Liver (tissue), 9 donors: ENCODE data around the gene MDN1. TPM values are rescaled to one million over a fixed set of nuclear protein-coding genes. Genes with fewer than 3 reads are reported as not detected.

ENCODE experiments used
- DNase-seq: peaks from one replicate; pipeline ENCODE4 v3.0.0-alpha.2; 2017; ENCODE audit warnings: low spot score
- H3K27ac ChIP-seq, 2 donors: one replicate each; pipeline ENCODE4 v1.7.0; 2013; ENCODE audit warnings: inconsistent platforms in 2 of 2, low read length in 2 of 2, control low read depth in 1 of 2, low read depth in 1 of 2, mild to moderate bottlenecking in 1 of 2
- H3K27me3 ChIP-seq, 4 donors: one replicate each; pipeline versions ENCODE4 v1.6.1 to v1.7.0; 2013; ENCODE audit warnings: low read length in 3 of 4, inconsistent platforms in 1 of 4, mild to moderate bottlenecking in 1 of 4, moderate library complexity in 1 of 4; ENCODE audit not compliant: control insufficient read depth in 4 of 4, insufficient read depth in 4 of 4
- H3K36me3 ChIP-seq, 4 donors: one replicate each; pipeline versions ENCODE4 v1.6.1 to v1.7.0; 2013; ENCODE audit warnings: low read length in 3 of 4, mild to moderate bottlenecking in 3 of 4, low read depth in 1 of 4, moderate library complexity in 1 of 4; ENCODE audit not compliant: control insufficient read depth in 4 of 4, insufficient read depth in 3 of 4
- H3K4me1 ChIP-seq, 4 donors: one replicate each; pipeline versions ENCODE4 v1.6.1 to v1.7.0; 2013; ENCODE audit warnings: low read length in 3 of 4, mild to moderate bottlenecking in 3 of 4, moderate library complexity in 1 of 4; ENCODE audit not compliant: control insufficient read depth in 4 of 4, insufficient read depth in 4 of 4
- H3K4me3 ChIP-seq, 3 donors: one replicate each; pipeline versions ENCODE4 v1.6.1 to v1.7.0; 2013; ENCODE audit warnings: low read length in 3 of 3, control low read depth in 1 of 3, low read depth in 1 of 3, mild to moderate bottlenecking in 1 of 3
- H3K9ac ChIP-seq, 2 donors: one replicate each; pipeline ENCODE4 v1.7.0; 2013; ENCODE audit warnings: low read length in 2 of 2, mild to moderate bottlenecking in 2 of 2, moderate library complexity in 2 of 2, control low read depth in 1 of 2, low read depth in 1 of 2
- H3K9me3 ChIP-seq, 4 donors: one replicate each; pipeline versions ENCODE4 v1.6.1 to v1.7.0; 2013; ENCODE audit warnings: low read length in 3 of 4; ENCODE audit not compliant: control insufficient read depth in 4 of 4
- CTCF ChIP-seq: fragments of 150-350 bp; IDR thresholded peaks from 2 replicates; pipeline ENCODE4 v1.5.1; 2017; ENCODE audit warnings: improper control_type of control experiment, low read depth, low read length; ENCODE audit not compliant: missing input control
- EGR1 ChIP-seq, 2 donors: IDR thresholded peaks; 2 replicates each; pipeline ENCODE4 v1.6.1; 2016 to 2018; ENCODE audit warnings: antibody characterized with exemption in 2 of 2, low read depth in 2 of 2
- FOXA1 ChIP-seq: IDR thresholded peaks from 2 replicates; pipeline ENCODE4 v1.6.1; 2016; ENCODE audit warnings: antibody characterized with exemption
- GABPA ChIP-seq, 2 donors: IDR thresholded peaks in 1 of 2; conservative IDR thresholded peaks in 1 of 2; 2 replicates each; pipeline ENCODE4 v1.6.1; 2016; ENCODE audit warnings: antibody characterized with exemption in 2 of 2, mild to moderate bottlenecking in 1 of 2, moderate library complexity in 1 of 2
- HNF4G ChIP-seq: IDR thresholded peaks from 2 replicates; pipeline ENCODE4 v1.6.1; 2016; ENCODE audit warnings: antibody characterized with exemption
- MAX ChIP-seq: IDR thresholded peaks from 2 replicates; pipeline ENCODE4 v1.6.1; 2016; ENCODE audit warnings: antibody characterized with exemption
- NR2F2 ChIP-seq: IDR thresholded peaks from 2 replicates; pipeline ENCODE4 v1.6.1; 2016; ENCODE audit warnings: antibody characterized with exemption
- RXRA ChIP-seq, 2 donors: IDR thresholded peaks; 2 replicates each; pipeline ENCODE4 v1.6.1; 2017 to 2018; ENCODE audit warnings: antibody characterized with exemption in 2 of 2, mild to moderate bottlenecking in 1 of 2
- TAF1 ChIP-seq: conservative IDR thresholded peaks from 2 replicates; pipeline ENCODE4 v1.6.1; 2016; ENCODE audit warnings: antibody characterized with exemption, mild to moderate bottlenecking
- ZBTB33 ChIP-seq: IDR thresholded peaks from 2 replicates; pipeline ENCODE4 v1.6.1; 2016; ENCODE audit warnings: antibody characterized with exemption
- WGBS: extraction: QIAGEN DNeasy Blood & Tissue Kit; methylation state at CpG from one replicate; pipeline ENCODE4 v1.1.7; 2013; 5-methylcytosine and 5-hydroxymethylcytosine counted together
- polyA plus RNA-seq, 2 donors: library from polyadenylated mRNA; stranded (reverse) in 1 of 2; unstranded in 1 of 2; fragments of 200-250 nt in 1 of 2; fragments of >200 nt in 1 of 2; fragmentation: Nextera tagmentation in 1 of 2; extraction: Ambion mirVana in 1 of 2; gene quantifications; one replicate each; pipeline versions ENCODE4 v1.2.1 to v1.2.3, GENCODE V29; 2013 to 2015
- total RNA-seq, 2 donors: library from RNA; depleted of rRNA; stranded (reverse); fragments of >200 nt; gene quantifications; one replicate each; pipeline ENCODE4 v1.2.3, GENCODE V29; 2014
- donor health status: healthy.
- donor health status: healthy.
- donor health status: healthy.
- donor health status: healthy.
- donor health status: healthy.

The MDN1 gene
- total and polyA plus RNA-seq, 4 donors: 5.4 to 48.9 (median 22.8) TPM

DNA sequence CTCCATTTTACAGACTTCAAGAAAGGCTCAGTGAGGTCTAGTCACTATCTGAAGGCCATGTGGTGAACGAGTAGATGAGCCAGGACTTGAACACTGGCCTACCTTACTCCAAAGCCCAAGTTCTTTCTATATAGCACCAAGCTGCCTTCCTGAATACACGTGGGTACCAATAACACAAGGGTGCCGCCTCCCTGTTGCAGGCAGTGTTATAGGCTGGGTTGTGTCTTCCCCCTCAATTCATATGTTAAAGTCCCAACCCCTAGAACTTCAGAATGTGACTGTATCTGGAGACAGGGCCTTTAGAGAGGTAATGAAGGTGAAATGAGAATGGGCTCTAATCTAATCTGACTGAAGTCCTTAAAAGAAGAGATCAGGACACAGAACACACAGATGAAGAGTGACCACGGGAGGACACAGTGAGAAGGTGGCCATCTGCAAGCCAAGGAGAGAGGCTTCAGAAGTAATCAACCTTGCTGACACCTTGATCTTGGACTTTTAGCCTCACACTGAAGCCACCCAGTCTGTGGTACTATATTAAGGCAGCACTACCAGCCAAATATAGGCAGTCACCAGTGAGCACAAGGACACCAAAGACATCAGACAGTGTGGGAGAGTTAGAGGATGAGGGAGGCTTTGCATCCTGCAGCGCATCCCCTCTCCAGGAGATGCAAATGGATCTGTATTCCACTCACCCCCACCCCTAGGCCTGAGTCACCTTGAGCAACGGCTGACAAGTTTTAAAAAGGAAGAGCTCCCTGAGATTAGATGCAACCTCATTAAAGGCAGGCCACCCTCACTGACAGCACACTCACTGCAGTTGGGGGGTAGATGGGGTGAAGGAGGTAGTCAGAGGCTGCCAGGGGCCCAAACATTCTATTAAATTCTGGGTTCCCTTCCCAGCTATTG is 140.1 kb downstream of the MDN1 start:
- Histone ChIP-seq H3K9me3 (no peaks in the 10 kb centered on the region), H3K36me3 (peaks cover 9 to 87% (median 73%) of the 10 kb centered on the region in 4 donors), H3K9ac (no peak overlapping the region), H3K4me3 (no peak overlapping the region), H3K4me1 (no peaks in the 10 kb centered on the region), H3K27me3 (no peaks in the 10 kb centered on the region), H3K27ac (no peak overlapping the region)
- 89% methylated on average over 6 of the region's 6 CpGs for WGBS
- no peak for TF ChIP-seq ZBTB33
- no peak for TF ChIP-seq NR2F2
- no peak for TF ChIP-seq MAX
- TF ChIP-seq GABPA (IDR thresholded peaks at IDR 0.05 in 1 of 2, conservative IDR thresholded peaks at IDR 0.05 in 1 of 2): no peak
- TF ChIP-seq CTCF: no peak
- DNase-seq: no peak

GRCh38 chr6:89678531-89678930 is 141.1 kb downstream of the MDN1 start:
- no peak for DNase-seq
- H3K36me3 ChIP-seq: peaks cover 12 to 90% (median 75%) of the 10 kb centered on the region in 4 donors
- TF ChIP-seq ZBTB33: no peak
- TF ChIP-seq FOXA1: no peak
- no peak for TF ChIP-seq HNF4G
- no peak for TF ChIP-seq TAF1
- no peak for TF ChIP-seq MAX
- TF ChIP-seq RXRA (IDR thresholded peaks at IDR 0.05): no peak
- TF ChIP-seq EGR1 (IDR thresholded peaks at IDR 0.05; ENCODE audit: low read depth in 2 of 2): no peak
- no peak overlapping the region for H3K9ac ChIP-seq
- H3K4me1 ChIP-seq: no peaks in the 10 kb centered on the region
- no peak overlapping the region for H3K4me3 ChIP-seq
- WGBS: 98% methylated on average over 3 of the region's 3 CpGs
- H3K9me3 ChIP-seq: no peaks in the 10 kb centered on the region
- H3K27ac ChIP-seq: no peak overlapping the region
- H3K27me3 ChIP-seq: no peaks in the 10 kb centered on the region
